GM12875 (cell line): ENCODE data around the gene VEGFA.

Experiments
- H3K4me3 ChIP-seq: one replicate; pipeline ENCODE4 v1.5.1; 2011; ENCODE audit warnings: low read depth, low read length, control low read depth
- CTCF ChIP-seq: IDR thresholded peaks from 2 replicates; pipeline ENCODE4 v1.5.1; 2011; ENCODE audit warnings: low read depth, mild to moderate bottlenecking, control low read depth, inconsistent platforms, low read length, moderate library complexity, borderline replicate concordance; ENCODE audit not compliant: insufficient read depth

Gene VEGFA

DNA sequence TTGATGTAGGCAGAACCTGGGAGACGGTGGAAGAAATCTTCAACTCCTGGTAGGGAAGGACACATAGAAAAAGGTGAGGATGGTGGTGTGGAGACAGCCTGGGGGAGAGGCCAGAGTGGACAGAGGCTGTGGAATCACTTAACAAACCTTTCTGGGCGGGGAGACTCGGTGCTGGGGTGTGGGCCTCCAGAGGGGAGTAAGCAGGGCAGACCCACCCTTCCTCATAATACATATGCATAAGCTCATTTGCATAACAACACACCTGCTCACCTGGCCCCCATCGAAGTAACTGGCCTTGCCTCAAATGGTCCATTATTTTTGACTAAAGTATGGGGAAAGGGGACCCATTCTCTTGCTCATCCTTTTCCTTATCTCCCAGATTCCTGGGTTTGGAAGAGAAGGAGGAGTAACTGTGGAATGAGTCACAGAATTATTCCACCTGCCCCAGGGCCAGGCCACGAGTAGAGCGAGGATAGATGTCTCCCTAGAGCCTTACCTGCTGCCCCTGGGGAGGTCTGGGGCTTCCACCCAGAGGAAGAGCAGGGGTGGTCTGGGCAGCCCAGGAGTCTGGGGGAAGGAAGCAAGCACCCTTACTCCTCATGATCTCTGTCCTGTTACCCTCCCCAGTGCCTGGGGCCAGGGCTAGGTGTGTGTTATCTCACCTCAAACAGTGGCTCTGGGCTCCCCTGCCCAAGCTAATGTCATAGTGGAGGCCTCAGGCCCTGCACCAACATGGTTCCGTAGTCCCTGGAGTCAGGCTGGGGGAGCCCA, 10.7 kb upstream of the VEGFA start:
- TF ChIP-seq CTCF = no peak
- no peak overlapping the region for H3K4me3 ChIP-seq

- H3K4me3 ChIP-seq = no peak overlapping the region
- no peak for TF ChIP-seq CTCF
Measured at GRCh38 chr6:43759907-43760206, 10.2 kb upstream of the VEGFA start.

- no peak for TF ChIP-seq CTCF
- no peak overlapping the region for H3K4me3 ChIP-seq
Measured at GRCh38 chr6:43760210-43761168, 9.5 kb upstream of the VEGFA start.

DNA sequence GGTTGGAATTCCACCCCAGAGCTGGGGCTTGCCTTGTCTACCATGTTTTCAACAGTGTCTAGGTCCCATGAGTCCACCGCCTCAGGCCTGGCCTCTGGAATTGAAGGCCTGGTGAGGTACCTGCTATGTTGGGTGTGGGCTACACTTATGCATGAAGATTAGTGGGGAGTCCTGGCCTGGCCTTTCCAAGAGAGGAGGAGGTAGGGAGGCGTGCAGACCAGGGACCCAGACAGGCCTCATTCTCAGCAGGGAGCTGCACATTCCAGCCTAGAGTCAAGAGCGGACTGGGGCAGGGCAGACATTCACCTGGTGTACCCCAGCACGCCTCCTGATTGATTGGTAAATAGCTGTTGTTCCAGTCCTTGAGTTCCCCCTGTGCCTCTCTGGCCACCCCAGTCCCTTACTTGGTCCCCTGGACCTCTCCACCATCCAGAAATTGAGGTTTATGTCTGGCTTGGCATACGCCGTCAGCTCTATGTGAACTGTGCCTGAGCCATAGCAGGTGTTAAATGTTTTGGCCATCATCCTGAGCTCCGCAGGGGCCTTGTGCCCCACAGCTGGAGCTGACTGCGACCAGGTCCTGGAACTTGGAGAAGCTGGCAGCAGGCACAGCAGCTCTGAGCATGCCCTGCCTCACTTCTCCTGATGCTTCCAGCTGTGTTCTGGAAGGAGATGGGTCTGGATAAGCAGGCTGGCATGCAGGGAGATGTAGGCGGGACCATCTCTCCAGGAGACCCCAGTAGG, 8.2 kb upstream of the VEGFA start:
- no peak overlapping the region for H3K4me3 ChIP-seq
- no peak for TF ChIP-seq CTCF

DNA sequence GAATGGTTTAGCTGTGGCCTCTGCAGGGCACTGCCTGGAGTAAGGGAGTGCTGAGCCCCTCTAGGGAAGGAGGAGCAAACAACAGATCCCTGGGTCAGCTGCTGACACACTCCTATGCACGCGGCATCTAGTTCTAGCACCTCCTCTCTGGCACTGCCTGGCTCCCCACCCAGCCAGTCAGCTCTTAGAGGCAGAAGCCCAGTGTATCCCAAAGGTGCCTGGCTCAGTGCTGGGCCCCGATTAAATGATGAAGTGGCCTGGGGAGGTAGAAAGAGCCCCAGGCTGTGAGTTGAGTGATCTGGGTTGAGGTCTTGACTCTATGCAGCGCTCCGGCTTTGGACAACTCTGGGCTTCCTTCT, 7.6 kb upstream of the VEGFA start:
- H3K4me3 ChIP-seq = no peak overlapping the region
- no peak for TF ChIP-seq CTCF

- no peak overlapping the region for H3K4me3 ChIP-seq
- no peak for TF ChIP-seq CTCF
Measured at GRCh38 chr6:43762966-43763695, 6.9 kb upstream of the VEGFA start.
